HFF-Myc (cell line): Measurements from ENCODE around the gene SPTLC1.
"Not testable (repeated sequence)": the region's sequence is repeated elsewhere in the genome, so short reads cannot be mapped to it uniquely, and the experiment has no call there.

ENCODE experiments used
- DNase-seq: peaks from one replicate; pipeline ENCODE4 v3.0.0-alpha.2; 2011; ENCODE audit warnings: low read depth; ENCODE audit errors: extremely low read depth
- H3K4me3 ChIP-seq: replicated peaks from 2 replicates; pipeline ENCODE4 v1.5.1; 2011; ENCODE audit warnings: low read depth, mild to moderate bottlenecking, control low read depth, low read length
- TF ChIP-seq, protein P1 (sequence below): IDR thresholded peaks from 2 replicates; pipeline ENCODE4 v1.5.1; 2012; ENCODE audit warnings: mild to moderate bottlenecking, low read depth, low read length, control low read depth; ENCODE audit errors: missing control alignments

The SPTLC1 gene

DNA sequence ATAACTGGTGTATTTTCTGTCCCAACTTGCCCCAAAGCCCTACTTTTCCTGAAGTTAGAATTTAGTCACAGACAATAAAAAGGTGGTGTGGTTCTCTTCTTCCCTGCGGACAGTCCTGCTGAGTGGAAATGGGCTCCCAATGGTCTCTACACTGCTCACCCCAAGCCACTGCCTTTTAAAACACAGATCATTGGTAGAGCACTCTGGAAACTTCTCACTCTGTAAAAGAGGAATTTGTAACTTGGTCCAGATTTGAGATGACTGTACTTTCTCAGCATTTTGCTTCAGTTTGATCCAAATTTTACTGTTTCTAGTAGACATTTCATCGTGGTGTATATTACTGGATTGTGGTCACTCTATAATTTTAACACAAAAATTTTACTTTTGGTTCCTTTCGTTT is 84.8 kb downstream of the SPTLC1 start:
- no peak for DNase-seq
- TF ChIP-seq, protein P1, sequence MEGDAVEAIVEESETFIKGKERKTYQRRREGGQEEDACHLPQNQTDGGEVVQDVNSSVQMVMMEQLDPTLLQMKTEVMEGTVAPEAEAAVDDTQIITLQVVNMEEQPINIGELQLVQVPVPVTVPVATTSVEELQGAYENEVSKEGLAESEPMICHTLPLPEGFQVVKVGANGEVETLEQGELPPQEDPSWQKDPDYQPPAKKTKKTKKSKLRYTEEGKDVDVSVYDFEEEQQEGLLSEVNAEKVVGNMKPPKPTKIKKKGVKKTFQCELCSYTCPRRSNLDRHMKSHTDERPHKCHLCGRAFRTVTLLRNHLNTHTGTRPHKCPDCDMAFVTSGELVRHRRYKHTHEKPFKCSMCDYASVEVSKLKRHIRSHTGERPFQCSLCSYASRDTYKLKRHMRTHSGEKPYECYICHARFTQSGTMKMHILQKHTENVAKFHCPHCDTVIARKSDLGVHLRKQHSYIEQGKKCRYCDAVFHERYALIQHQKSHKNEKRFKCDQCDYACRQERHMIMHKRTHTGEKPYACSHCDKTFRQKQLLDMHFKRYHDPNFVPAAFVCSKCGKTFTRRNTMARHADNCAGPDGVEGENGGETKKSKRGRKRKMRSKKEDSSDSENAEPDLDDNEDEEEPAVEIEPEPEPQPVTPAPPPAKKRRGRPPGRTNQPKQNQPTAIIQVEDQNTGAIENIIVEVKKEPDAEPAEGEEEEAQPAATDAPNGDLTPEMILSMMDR = no peak
- H3K4me3 ChIP-seq = no peak overlapping the region

- TF ChIP-seq, protein P1 = no peak
- no peak for DNase-seq
- H3K4me3 ChIP-seq = no peak overlapping the region
These were observed 85.7 kb downstream of the SPTLC1 start for GRCh38 chr9:92029553-92029952.

GRCh38 chr9:92026206-92027002 is 88.8 kb downstream of the SPTLC1 start:
- TF ChIP-seq, protein P1 = no peak
- no peak for DNase-seq
- no peak overlapping the region for H3K4me3 ChIP-seq

DNA sequence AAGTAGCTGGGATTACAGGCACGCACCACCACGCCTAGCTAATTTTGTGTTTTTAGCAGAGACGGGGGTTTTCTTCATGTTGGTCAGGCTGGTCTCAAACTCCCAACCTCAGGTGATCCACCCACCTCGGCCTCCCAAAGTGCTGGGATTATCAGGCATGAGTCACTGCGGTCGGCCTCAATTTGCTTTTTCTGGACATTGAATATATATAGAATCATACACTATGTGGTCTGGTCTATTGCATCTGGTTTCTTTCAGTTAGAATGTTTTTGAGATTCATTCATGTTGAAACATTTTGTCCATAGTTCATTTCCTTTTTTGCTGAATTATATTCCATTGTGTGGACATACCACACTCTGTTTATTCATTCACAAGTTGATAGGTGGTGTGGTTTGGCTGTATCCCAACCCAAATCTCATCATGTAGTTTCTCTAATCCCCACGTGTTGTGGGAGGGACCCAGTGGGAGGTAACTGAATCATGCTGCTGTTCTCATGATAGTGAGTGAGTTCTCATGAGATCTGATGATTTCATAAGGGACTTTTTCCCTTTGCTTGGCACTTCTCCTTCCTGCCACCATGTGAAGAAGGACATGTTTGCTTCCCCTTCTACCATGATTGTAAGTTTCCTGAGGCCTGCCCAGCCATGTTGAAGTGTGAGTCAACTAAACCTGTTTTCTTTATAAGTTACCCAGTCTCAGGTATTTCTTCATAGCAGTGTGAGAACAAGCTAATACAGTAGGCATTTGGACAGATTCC is 93.2 kb downstream of the SPTLC1 start:
- not testable (repeated sequence) for H3K4me3 ChIP-seq
- DNase-seq = peak; percentile 57

DNA sequence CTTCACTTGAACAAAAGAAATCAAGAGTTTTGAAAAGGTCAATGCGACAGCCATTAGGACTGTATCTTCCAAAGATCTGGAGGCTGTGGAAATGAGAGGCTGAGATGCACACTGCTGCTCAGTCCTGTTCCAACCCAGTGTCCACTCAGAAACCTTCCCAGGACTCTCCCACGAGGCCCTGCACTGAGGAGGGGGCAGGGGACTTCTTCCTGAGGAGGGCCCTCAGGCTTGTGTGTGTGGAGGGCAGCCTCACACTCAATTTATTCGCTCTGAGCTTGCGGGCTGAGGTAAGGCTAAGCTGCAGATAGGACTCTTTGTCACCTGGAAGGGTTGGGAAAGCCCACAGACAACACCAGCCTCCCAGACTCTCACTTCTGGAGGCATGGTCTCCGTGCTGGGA is 95.6 kb downstream of the SPTLC1 start:
- DNase-seq = no peak
- TF ChIP-seq, protein P1 = no peak
- H3K4me3 ChIP-seq = no peak overlapping the region

DNA sequence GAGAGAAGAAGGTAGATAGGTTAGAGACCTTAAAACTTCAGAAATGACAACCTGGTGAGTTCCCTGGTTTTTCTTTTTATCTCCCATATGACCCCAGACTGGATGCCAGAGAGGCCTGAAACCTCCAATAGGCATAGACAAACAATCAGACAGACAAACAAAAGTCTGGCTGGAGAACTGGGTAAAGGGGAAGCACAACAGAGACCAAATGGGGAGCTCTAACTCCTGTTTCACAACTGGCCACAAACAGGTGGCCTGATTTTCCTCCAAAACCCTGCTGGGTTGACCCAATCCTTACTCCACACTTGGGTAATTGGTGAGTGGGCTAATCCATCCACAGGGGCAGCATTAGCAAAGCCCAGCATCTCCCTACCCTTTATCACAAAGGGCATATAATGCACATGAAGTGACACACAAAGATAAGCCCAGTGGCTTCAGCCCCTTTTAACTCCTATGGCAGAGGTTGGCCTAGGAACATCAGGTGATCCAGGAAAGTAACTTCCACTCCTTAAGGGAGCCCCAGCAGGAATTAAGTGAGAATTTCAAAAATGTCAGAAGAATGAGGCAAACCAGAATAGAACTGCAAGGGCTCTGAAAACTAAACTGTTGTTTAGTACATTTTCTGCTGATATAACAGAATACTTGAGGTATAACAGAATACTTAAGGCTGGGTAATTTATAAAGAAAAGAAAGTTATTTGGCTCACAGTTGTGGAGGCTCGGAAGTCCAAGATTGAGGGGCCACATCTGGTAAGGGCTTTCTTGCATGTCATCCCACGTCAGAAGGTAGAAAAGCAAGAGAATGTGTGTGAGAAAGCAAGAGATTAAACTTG is 104.3 kb downstream of the SPTLC1 start:
- DNase-seq = no peak
- TF ChIP-seq, protein P1 = no peak
- H3K4me3 ChIP-seq = no peak overlapping the region

DNA sequence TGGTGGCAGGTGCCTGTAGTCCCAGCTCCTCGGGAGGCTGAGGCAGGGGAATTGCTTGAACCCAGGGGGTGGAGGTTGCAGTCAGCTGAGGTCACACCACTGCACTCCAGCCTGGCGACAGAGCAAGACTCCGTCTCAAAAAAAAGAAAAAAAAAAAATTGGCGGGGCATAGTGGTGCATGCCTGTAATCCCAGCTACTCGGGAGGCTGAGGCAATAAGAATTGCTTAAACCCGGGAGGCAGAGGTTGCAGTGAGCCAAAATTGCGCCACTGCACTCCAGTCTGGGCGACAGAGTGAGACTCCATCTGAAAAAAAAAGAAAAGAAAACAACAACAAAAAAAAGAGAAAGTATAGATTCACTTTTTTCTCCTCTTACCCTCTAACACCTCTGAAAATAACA is 105.0 kb downstream of the SPTLC1 start:
- not testable (repeated sequence) for DNase-seq, H3K4me3 ChIP-seq
